Activated gamma-delta T cell (primary cell): ENCODE data around the gene CD80.
"Not testable (repeated sequence)": the region's sequence is repeated elsewhere in the genome, so short reads cannot be mapped to it uniquely, and the experiment has no call there.

Source experiments
- DNase-seq: peaks from one replicate; lab custom pipeline; 2025; lab: John Stamatoyannopoulos, UW
- total RNA-seq, 2 donors: gene quantifications; one replicate each; lab custom pipeline; 2026; lab: John Stamatoyannopoulos, UW

Gene CD80, protein sequence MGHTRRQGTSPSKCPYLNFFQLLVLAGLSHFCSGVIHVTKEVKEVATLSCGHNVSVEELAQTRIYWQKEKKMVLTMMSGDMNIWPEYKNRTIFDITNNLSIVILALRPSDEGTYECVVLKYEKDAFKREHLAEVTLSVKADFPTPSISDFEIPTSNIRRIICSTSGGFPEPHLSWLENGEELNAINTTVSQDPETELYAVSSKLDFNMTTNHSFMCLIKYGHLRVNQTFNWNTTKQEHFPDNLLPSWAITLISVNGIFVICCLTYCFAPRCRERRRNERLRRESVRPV
- total RNA-seq: 0.15 to 1.1 reads per million in 2 donors

DNA sequence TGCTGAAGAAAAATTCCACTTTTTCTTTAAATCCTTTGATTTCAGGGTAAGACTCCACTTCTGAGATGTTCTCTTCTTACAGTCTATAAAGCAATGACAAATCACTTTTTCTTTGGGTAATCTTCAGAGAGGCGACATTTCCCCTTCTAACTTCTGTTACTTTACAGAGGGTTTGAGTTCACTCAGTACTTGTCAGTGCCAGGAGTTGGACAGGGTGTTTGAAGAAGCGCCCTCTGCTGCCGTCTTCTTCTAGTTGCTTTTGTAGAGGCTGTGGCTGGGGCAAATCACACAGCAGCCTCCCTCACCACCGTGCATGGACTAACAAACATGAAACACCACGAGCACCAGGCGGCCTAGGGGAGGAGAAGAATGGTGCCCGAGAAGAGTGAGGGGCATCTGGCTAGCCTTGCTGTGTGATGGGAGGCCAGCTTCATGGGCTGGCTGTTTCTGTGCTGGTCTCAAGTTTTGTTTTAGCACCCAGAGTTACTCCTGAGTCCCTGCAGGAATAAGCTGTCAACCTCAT is at the start of gene CD80:
CD80 (minus strand) TSS at position 174 of the 523 bp plus-strand sequence. CDS start 1,886 bp downstream, outside the sequence.
- DNase-seq: no peak

DNA sequence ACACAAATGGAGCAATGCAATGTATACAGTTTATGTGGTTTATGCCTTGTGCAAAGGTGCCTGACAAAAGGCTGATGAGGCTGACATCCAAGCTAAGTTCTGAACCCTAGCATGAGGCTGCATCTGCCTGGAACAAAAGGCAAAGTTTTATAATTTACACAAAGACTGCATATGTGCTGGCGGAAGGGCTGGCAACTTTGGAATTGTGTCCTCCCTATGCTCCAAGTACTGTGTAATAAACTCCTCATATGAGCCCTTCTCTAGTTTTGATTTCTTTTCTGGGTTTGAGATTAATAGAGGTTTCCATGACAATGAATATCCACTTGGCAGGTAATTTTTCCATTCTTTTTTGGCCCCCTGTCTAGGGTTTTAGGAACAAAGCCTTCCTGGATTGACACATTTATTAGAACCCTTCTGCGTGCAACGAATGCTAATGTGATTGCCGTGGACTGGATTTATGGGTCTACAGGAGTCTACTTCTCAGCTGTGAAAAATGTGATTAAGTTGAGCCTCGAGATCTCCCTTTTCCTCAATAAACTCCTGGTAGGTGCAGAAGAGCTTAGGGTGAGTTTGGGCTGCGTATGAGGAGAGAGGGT is 49.1 kb upstream of the CD80 start:
- no peak for DNase-seq

DNA sequence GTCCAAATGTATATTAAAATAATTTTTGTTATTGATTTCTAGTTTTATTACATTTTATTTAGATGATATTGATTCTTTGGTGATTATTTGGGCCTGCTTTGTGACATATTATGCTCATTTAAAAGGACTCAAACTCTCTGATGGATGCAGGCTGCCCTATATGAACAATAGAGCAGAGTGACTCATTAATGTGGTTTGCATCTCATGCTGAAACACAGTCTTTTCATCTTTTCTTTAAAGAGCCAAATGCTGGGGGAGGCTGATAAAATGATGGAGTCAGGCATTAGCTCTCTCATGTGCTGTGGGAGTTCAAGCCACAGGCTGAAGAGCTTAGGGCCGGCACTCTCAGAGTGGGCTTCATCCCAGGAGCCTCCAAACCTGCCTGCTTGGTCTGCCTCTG is 45.5 kb upstream of the CD80 start:
- DNase-seq: no peak

DNA sequence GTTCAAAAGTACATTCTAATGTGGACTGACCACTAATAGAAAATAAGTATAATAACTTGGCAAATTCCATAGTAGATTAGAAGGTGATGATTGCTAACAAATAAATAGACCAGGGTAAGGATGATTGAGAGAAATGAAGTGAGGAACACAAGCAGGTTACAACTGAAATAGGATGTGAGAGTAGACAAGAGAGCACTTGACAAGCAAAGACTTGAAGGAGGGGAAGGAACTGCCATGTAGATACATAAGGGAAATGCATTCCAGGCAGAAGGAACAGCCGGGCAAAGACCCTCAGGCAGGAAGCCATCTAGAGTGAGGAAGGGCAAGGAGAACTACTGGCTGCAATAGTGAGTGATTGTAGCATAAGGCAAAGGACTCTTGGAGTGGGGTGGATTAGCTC is 43.3 kb upstream of the CD80 start:
- DNase-seq: no peak

DNA sequence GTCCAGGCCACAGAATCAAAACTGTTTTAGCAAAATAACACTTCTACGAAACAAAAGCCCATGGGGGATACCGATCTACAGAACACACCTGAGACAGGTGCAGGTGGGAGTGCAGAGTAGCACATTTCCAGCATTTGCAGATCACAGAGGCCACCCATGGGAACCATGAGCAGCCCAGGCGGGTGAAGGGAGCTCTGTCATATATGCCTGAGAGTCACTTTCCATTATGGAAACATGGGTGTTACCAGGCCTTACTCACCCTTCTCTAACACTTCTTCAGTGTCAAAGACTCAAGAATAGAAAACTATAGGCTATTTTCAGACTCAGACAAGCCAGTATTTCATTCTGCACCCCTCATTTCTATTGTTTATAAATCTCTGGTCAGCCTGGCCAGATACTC is 41.7 kb upstream of the CD80 start:
- DNase-seq: no peak

DNA sequence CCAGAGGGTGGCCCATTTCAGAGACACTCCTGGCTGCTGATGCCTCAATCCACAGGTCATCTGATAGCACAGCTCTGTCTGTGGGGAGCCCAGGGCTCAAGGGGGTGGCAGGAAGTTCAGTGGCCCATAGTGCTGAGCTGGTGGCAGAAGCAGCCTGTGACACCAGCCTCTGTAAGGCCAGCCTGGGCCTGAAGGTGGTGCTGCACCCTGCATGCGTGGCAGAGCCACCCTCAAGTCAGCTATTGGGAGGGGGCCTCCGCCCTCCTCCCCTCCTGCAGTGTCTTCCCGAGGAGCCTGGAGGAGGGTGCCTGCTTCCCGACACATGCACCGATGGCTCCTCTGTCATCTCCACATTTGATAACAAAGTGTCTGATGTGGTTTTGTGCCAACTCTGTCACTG is 41.3 kb upstream of the CD80 start:
- no peak for DNase-seq

DNA sequence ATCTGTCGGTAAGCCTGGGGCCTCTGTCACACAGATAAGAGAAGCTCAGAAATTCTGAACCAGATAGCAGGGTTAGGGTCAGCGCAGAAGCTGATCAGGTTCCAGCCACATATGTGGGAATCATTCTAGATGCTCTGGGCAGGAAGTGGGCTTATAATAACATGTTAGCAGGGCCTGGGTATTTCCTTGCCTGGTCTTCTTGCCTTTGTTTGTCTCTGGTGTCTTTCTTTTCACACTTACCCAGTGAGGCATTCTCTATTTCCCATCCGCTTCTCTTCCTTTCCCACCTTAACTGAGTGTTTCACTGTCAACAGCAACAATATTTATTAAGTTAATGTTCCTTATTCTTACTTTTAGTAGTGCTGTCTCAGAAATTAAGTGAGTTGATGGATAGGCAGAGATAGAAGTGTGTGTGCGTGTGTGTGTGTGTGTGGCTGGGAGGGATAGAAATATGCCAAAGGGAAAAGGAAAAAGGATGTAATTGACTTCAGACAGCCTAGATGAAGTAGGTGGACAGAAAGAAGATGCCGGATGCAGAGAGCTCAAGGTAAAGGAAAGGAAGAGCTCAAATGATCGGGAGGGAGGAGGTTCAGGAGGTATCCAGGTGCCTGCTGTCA is 40.3 kb upstream of the CD80 start:
- no peak for DNase-seq

DNA sequence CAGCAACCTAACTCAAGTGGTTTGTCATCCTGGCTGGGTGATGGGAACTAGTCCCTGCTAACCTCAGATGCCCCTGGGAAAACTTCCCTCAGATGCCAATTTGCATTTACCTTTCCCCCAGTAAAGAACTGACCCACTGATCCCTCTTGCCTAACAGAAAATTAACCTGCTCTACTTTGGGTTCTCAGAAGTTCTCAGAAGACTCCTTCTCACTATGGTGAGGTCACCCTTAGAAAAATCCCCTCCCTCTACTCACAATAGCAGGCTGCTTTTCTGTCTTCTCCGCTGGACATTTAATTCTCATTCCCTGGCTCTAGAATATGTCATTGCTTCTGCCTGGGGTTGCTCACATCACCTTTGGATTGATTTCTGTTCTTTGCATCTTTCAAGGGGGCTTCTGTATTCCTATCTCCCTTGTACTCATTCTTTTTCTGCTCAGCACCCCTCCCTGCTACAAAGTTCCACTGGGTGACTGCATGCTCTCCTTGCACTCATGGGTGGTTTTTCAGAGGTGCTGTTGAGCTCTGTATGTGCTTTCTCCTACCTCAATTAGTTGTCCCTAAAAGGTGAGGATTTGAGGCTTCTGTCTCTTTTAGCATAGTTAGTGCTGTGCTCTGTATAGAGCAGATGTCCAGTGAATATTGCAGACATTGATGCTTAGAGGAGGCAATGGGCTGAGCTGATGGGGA is 39.1 kb upstream of the CD80 start:
- no peak for DNase-seq

DNA sequence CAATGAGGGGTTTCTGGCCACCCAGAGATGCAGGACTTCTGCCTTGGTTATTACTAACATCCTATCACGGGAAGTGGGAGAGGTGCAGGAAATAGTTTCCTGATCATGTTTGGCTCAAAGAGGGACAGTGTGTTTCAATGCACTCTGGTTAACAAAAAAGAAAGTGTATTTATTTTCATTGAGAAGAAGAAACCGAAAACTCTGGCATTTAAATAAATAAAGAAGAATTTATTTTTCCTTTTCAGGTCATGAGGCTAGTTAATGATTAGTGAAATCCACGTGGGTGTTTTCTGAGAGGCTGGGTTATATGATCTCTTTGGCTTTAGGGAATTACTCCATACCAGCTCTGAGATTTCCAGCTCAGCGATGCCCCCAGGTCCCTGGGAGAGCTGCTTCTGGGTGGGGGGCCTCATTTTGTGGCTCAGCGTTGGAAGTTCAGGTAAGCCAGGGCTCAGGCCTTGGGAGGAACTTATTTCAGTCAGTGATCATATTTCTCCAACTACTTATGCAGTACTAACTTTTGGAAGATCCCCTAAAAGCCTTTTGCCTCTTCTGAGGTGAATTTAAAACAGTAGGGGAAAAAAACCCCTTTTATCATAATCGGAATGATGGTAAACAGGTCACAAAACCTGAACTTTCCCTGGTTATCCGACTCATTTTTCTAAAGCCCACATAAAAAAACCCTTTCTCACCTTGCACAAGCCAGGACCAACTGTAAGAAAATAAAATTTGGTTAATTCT is 38.3 kb upstream of the CD80 start, which contains the start of gene PLA1A:
PLA1A (plus strand) TSS at position 338 of the 741 bp plus-strand sequence; CDS start at position 367, 29 bp downstream.
- DNase-seq: no peak

DNA sequence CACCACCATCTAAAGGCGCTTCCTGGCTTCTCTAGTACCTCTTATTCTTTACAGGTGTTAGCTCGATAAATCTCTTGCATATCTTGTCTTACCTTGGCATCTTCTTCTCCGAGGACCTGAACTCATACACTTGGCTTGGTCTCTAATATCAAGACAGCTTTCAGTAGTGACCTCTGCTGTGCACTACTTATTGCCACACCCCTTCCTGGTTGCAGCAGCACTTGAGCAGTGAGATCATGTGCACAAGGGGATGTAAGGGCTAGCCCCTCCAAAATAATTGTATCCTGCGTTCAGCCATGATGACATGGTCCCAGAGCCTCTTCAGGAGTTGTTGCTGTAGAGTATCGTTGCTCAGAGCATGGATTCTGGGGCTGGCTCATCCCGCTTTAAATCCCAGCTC is 37.0 kb upstream of the CD80 start:
- no peak for DNase-seq

DNA sequence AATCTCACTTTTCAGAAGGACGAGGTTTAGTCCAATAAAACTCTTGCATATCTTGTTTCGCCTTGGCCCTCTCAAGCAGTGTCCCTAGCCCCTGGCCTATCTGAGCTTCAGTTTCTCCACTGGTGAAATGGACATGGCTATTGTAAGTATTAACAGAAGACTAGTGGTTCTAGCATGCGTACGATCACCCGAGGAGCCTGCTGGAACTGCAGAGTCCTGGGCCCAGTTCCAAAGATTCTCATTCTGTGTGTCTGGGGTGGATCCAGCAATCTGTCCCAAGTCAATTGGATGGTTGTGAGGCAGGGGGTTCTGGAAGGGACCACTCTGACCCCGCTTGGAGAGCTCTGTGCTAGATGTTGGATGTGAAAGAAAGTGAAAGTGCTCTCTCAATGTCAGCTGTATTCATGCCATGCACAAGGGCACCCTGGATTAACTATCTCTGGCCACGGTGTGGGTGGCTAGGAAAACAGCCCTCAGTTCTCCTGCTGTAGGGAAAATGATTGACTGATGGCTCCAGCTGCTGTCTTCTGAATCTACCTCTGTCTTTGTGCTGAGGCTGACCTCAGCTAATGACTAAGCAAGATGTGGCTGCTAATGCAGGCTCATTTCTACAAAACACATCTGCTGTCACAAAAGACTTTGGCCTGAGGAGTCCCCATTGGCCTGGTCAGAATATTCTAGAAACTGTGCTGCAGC is 36.4 kb upstream of the CD80 start:
- no peak for DNase-seq

DNA sequence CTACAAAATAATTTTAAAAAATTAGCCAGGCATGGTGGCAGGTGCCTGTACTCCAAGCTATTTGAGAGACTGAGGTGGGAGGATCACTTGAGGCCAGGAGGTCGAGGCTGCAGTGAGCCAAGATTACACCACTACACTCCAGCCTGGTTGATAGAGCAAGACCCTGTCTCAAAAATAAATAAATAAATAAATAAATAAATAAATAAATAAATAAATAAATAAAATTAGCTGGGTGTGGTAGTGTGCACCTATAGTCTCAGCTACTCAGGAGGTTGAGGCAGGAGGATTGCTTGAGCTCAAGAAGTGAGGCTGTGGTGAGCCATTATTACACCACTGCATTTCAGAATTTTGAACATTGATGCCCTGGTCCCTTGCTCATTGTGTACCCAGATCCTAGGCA is 35.5 kb upstream of the CD80 start:
- not testable (repeated sequence) for DNase-seq

DNA sequence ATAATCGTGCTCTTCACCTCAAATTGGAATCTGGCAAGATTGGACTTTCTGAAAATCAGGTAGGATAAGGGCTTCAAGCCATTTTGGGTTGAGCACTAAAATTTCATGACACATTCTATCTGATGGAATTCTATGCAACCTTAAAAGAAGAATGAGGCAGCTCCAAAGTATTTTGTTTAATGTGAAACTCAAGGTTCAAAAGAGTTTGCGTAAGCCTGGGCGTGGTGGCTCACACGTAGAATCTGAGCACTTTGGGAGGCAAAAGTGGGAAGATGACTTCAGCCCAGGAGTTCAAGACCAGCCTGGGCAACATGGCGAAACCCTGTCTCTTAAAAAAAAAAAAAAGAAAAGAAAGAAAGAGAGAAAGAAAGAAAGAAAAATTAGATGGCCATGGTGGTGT is 34.7 kb upstream of the CD80 start:
- DNase-seq: no peak

DNA sequence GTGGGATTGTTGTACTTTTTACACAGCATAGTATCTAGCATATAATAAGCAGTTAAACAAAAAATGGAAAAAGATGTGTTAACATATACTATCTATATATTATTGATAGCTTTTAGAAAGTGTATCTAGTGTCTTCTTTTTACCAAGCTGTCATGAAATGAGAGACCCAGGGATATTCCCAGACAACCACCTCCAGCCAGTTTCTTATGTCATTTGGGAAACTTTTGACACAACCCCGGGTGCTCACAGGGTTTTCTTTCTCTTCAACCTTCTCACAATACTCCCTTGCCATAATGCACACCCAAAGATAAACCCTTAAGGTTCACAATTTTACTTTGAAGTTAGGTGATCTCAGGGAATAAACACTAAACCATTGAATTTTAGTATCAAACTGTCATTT is 33.4 kb upstream of the CD80 start:
- DNase-seq: no peak

DNA sequence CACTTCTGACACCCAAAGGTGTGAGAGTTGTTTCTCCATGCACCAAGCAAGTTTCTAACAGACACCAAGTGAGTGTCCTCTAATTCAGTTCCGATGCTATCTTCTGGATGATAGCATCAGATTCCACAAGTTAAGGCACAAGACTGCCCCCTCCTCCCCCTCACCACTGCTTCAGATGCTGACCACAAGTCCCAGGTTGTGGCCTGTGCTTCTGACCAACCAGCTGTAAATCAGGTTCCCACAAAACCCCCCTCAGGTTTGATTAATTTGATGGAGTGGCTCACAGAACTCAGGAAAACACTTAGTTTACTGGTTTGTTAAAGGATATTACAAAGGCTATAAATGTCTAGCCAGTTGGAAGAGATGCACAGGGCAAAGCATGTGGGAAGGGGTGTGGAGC is 31.3 kb upstream of the CD80 start:
- DNase-seq: no peak

DNA sequence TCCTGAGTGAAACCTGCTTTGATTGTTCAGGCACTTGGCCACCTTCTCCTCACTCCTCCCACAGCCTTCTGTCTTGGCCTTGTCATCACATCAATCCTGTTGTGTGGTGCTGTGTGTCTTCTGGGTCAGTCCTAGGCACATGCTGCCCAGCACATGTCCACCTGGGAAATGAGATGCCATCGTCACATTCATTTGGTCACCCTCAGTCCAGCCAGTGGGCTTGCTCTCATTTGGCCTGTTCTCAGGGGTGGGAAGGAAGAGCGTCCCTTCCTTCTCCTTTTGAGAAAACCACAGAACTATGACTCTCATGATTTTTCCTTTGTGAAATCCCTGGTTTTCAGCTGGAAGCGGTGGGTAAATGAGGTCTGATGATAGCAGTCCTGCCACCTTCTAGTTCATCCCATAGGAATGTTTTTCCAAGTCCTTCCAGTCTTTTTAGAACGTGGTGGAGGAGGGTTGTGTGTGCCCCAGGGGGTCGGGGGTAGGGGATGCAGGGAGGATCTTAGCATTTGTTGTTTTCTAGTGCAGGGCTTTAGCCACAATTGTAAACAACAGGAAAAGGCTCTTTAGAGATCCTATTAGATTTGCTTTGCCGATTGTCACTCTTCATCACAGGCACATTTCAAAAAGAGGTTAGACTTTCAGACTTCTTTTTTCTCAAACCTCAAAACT is 29.8 kb upstream of the CD80 start:
- no peak for DNase-seq

DNA sequence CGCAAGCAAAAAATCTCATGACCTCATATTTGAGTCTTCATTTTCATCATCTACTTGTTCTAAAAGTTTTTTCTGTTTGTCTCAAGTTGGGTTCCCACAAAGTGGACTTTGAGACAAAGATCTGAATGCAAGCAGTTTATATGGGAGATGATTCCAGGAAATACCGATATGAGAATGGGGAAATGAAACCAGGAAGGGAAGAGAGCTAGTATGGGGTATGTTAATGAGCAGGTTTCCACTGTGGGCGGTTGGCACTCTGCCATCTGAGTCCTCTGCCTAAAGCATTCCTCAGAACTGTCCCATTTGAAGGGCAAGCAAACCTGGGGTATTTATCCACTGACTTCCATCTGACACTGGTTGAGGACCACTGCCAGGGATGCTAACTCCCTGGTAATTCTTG is 28.7 kb upstream of the CD80 start:
- no peak for DNase-seq

DNA sequence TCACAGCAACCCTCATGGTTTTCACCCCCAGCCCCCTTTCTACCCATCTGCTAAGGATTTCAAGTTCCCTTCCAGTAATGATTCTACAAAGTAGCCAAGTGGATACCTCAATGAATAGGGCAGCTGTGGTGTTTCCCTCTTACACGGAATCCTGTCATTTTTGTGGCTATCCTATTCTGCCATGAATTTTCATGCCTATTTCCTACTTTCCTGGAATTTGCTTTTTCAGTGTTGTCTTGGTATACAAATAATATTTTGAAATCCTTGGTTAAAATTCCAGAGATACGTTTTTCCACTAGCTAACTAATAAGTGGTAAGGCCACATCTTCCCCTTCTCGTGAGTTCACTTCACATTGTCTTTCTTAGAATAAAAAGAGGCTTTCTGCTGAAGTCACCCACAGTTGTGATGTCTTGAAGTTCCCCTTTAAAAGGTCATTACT is 27.3 kb upstream of the CD80 start:
- DNase-seq: no peak

DNA sequence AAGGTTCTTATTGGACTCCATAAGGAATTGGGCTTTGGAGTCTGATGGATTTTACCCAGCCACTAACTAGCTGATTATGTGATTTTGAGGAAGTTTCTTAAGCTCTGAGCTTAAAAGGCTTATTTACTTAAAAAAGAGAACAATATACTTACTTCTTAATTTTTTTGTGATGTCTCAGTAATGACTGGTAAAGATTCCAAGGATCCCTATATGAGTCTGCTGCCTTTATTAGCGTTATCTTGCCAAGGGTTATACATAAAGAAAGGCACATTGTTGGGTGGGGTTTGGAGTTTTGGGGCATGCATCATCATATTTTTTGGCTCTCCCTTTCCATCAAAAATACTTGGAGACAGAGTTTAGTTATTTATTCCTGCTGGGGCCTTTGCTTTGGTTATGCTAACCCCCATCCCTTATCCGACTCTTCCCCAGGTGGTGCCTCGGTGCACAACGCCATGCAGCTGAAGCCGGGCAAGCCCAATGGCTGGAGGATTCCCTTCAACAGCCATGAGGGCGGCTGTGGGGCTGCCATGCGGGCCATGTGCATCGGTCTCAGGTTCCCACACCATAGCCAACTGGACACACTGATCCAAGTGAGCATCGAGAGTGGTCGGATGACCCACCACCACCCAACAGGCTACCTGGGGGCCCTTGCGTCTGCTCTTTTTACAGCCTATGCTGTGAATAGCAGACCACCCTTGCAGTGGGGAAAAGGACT is 26.6 kb upstream of the CD80 start:
- DNase-seq: no peak

DNA sequence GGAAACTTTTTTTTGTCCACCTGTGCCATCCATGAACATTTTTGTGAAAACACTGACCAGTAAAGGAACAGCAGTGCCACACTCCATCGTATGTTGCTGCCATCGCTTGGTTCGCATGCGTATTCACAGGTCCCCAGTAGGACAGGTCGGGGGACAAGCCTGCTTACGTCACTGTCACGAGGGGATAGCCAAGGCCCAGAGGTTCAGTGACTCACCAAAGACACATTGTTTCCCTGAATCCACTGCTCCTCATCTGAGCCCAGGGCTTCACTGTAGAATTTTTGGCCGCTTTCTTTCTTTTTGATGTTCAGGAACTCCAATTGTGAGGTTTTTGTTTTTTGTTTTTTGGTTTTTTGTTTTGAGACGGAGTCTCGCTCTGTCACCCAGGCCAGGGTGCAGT is 25.8 kb upstream of the CD80 start:
- no peak for DNase-seq
